ENCODE data around the gene MRPL18.
"Not testable (repeated sequence)": the region's sequence is repeated elsewhere in the genome, so short reads cannot be mapped to it uniquely, and the experiment has no call there.

The MRPL18 gene

DNA sequence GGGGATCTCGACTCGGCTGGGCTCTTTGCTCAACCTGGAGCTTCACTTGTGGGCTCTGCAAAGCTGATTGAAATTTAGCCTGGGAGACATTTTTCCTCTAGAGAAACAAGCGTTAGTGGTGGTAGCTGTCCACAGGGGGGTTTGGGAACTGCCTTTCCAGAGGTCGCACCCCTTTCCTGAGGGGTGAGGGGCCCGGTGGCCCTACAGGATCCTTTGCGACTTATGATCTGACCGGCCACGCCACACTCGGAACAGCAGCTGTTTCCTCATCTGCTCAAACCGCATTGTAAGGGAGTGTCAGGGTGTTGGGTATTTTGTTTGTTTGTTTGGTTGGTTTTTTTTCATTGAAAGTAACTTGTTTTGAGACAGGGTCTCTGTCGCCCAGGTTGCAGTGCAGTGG is 30.9 kb downstream of the MRPL18 start:
- Histone ChIP-seq H3F3A (ENCODE audit: insufficient read depth) (no peaks in the 10 kb centered on the region), H3K4me2 (ENCODE audit: low read depth, low read length, poor library complexity, severe bottlenecking) (no peak overlapping the region), H2AFZ (ENCODE audit: low read depth, low read length, severe bottlenecking) (no peak overlapping the region), H3K36me3 (ENCODE audit: low read length) (no peaks in the 10 kb centered on the region), H3K27me3 (ENCODE audit: low read length) (no peaks in the 10 kb centered on the region), H3K9ac (ENCODE audit: low read length) (no peak overlapping the region), H4K20me1 (ENCODE audit: low read depth, low read length) (no peaks in the 10 kb centered on the region), H3K9me2 (replicated peaks; ENCODE audit: insufficient read depth, low read length) (no peaks in the 10 kb centered on the region), H3K9me3 (ENCODE audit: insufficient read depth, low read length) (no peaks in the 10 kb centered on the region), H3K4me3 (ENCODE audit: insufficient read depth, low read length, poor library complexity, severe bottlenecking) (no peak overlapping the region), H3K27ac (ENCODE audit: low read depth, low read length) (no peak overlapping the region), H3K79me2 (ENCODE audit: insufficient read depth, low read length) (no peaks in the 10 kb centered on the region)
- TF ChIP-seq, protein P1, sequence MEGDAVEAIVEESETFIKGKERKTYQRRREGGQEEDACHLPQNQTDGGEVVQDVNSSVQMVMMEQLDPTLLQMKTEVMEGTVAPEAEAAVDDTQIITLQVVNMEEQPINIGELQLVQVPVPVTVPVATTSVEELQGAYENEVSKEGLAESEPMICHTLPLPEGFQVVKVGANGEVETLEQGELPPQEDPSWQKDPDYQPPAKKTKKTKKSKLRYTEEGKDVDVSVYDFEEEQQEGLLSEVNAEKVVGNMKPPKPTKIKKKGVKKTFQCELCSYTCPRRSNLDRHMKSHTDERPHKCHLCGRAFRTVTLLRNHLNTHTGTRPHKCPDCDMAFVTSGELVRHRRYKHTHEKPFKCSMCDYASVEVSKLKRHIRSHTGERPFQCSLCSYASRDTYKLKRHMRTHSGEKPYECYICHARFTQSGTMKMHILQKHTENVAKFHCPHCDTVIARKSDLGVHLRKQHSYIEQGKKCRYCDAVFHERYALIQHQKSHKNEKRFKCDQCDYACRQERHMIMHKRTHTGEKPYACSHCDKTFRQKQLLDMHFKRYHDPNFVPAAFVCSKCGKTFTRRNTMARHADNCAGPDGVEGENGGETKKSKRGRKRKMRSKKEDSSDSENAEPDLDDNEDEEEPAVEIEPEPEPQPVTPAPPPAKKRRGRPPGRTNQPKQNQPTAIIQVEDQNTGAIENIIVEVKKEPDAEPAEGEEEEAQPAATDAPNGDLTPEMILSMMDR (IDR thresholded peaks at IDR 0.05; ENCODE audit: insufficient read depth, low read length, poor library complexity, severe bottlenecking), result no peak

- Histone ChIP-seq H3K79me2 (ENCODE audit: insufficient read depth, low read length) (no peaks in the 10 kb centered on the region), H3K36me3 (ENCODE audit: low read length) (no peaks in the 10 kb centered on the region), H3K4me3 (ENCODE audit: insufficient read depth, low read length, poor library complexity, severe bottlenecking) (no peak overlapping the region), H3K27ac (ENCODE audit: low read depth, low read length) (no peak overlapping the region), H3K9me3 (ENCODE audit: insufficient read depth, low read length) (no peaks in the 10 kb centered on the region), H3K4me2 (ENCODE audit: low read depth, low read length, poor library complexity, severe bottlenecking) (no peak overlapping the region), H3K27me3 (ENCODE audit: low read length) (no peaks in the 10 kb centered on the region), H4K20me1 (ENCODE audit: low read depth, low read length) (no peaks in the 10 kb centered on the region), H3F3A (ENCODE audit: insufficient read depth) (no peaks in the 10 kb centered on the region), H3K9ac (ENCODE audit: low read length) (no peak overlapping the region), H3K9me2 (replicated peaks; ENCODE audit: insufficient read depth, low read length) (no peaks in the 10 kb centered on the region), H2AFZ (ENCODE audit: low read depth, low read length, severe bottlenecking) (no peak overlapping the region)
- TF ChIP-seq, protein P1 (IDR thresholded peaks at IDR 0.05; ENCODE audit: insufficient read depth, low read length, poor library complexity, severe bottlenecking), result no peak
- no peak for TF ChIP-seq EZH2phosphoT487 (conservative IDR thresholded peaks at IDR 0.05; ENCODE audit: low read length)
These were observed 31.5 kb downstream of the MRPL18 start for GRCh38 chr6:159821726-159822125.

DNA sequence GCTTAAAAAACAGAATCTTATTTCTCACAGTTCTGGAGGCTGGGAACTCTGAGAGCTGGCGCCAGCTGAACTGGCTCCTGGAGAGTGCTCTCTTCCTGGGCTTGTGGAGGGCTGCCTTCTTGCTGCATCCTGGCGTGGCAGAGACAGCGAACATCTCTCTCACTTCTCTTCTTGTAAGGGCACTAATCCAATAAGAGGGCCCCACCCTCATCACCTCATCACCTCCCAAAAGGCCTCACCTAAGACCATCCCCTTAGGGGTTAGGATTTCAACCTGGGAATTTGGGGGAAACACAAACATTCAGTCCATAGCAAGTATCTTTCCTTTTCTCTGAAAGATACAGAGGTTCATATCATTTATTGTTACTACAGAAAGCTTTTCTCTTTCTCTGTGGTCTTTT is 33.7 kb downstream of the MRPL18 start:
- Histone ChIP-seq H3K4me2 (ENCODE audit: low read depth, low read length, poor library complexity, severe bottlenecking) (no peak overlapping the region), H3K79me2 (ENCODE audit: insufficient read depth, low read length) (no peaks in the 10 kb centered on the region), H3K36me3 (ENCODE audit: low read length) (no peaks in the 10 kb centered on the region), H4K20me1 (ENCODE audit: low read depth, low read length) (no peaks in the 10 kb centered on the region), H3K9me3 (ENCODE audit: insufficient read depth, low read length) (no peaks in the 10 kb centered on the region), H3F3A (ENCODE audit: insufficient read depth) (no peaks in the 10 kb centered on the region), H2AFZ (ENCODE audit: low read depth, low read length, severe bottlenecking) (no peak overlapping the region), H3K27ac (ENCODE audit: low read depth, low read length) (no peak overlapping the region), H3K9me2 (replicated peaks; ENCODE audit: insufficient read depth, low read length) (no peaks in the 10 kb centered on the region), H3K27me3 (ENCODE audit: low read length) (no peaks in the 10 kb centered on the region), H3K9ac (ENCODE audit: low read length) (no peak overlapping the region), H3K4me3 (ENCODE audit: insufficient read depth, low read length, poor library complexity, severe bottlenecking) (no peak overlapping the region)
- TF ChIP-seq EZH2phosphoT487 (conservative IDR thresholded peaks at IDR 0.05; ENCODE audit: low read length), result no peak
- TF ChIP-seq, protein P1 (IDR thresholded peaks at IDR 0.05; ENCODE audit: insufficient read depth, low read length, poor library complexity, severe bottlenecking), result no peak

DNA sequence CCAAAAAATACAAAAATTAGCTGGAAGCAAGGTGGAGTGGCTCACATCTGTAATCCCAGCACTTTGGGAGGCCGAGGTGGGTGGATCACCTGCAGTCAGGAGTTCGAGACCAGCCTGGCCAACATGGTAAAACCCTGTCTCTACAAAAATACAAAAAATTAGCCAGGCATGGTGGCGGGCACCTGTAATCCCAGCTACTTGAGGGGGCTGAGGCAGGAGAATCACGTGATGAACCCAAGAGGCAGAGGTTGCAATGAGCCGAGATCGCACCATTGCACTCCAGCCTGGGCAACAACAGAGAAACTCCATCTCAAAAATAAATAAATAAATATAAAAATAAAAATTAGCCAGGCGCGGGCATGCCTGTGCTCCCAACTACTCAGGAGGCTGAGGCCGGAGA is 34.4 kb downstream of the MRPL18 start:
- not testable (repeated sequence) for H3K9ac ChIP-seq (ENCODE audit: low read length); H3K4me3 ChIP-seq (ENCODE audit: insufficient read depth, low read length, poor library complexity, severe bottlenecking); H4K20me1 ChIP-seq (ENCODE audit: low read depth, low read length); H3K36me3 ChIP-seq (ENCODE audit: low read length); H2AFZ ChIP-seq (ENCODE audit: low read depth, low read length, severe bottlenecking); H3K27me3 ChIP-seq (ENCODE audit: low read length); H3K9me3 ChIP-seq (ENCODE audit: insufficient read depth, low read length); H3K4me2 ChIP-seq (ENCODE audit: low read depth, low read length, poor library complexity, severe bottlenecking); H3K27ac ChIP-seq (ENCODE audit: low read depth, low read length); H3K9me2 ChIP-seq (replicated peaks; ENCODE audit: insufficient read depth, low read length); H3F3A ChIP-seq (ENCODE audit: insufficient read depth); H3K79me2 ChIP-seq (ENCODE audit: insufficient read depth, low read length)

All from SU-DHL-6 (cell line).